Peyer's patch (tissue), 4 donors: ENCODE measurements around the gene C12orf56. TPM values are rescaled to one million over a fixed set of nuclear protein-coding genes. Genes with fewer than 3 reads are reported as not detected.
A peak's percentile ranks its signal among the peaks of the same experiment; 100 is the strongest.

Experiments
- DNase-seq, 3 donors: peaks; one replicate each; pipeline ENCODE4 v3.0.0-alpha.2; 2017 to 2019
- H3K27ac ChIP-seq, 4 donors: fragments of 200-600 bp; sonication (generic); one replicate each; pipeline ENCODE4 v1.5.1; 2016 to 2019
- H3K27me3 ChIP-seq, 2 donors: fragments of 200-600 bp; sonication (generic); one replicate each; pipeline ENCODE4 v1.5.1; 2019
- H3K36me3 ChIP-seq, 3 donors: fragments of 200-600 bp; sonication (generic); one replicate each; pipeline ENCODE4 v1.5.1; 2016 to 2019
- H3K4me1 ChIP-seq, 4 donors: fragments of 200-600 bp; sonication (generic); one replicate each; pipeline ENCODE4 v1.5.1; 2016 to 2019
- H3K4me3 ChIP-seq, 4 donors: fragments of 200-600 bp; sonication (generic); 1 replicate in 3 of 4; 2 replicates in 1 of 4; pipeline ENCODE4 v1.5.1; 2016 to 2019; ENCODE audit warnings: mild to moderate bottlenecking in 1 of 4
- H3K9me3 ChIP-seq, 4 donors: fragments of 200-600 bp; sonication (generic); one replicate each; pipeline ENCODE4 v1.5.1; 2016 to 2019; ENCODE audit warnings: mild to moderate bottlenecking in 1 of 4
- CTCF ChIP-seq, 6 experiments: fragments of 450-650 bp in 4 of 6; fragments of 200-600 bp in 2 of 6; sonication (generic) in 1 of 6; IDR thresholded peaks; one replicate each; pipeline ENCODE4 v1.5.1; 2017 to 2019; ENCODE audit warnings: antibody characterized with exemption in 6 of 6, mild to moderate bottlenecking in 3 of 6, moderate library complexity in 1 of 6
- POLR2A ChIP-seq, 2 donors: fragments of 450-650 bp; IDR thresholded peaks; one replicate each; pipeline ENCODE4 v1.5.1; 2017; ENCODE audit warnings: antibody characterized with exemption in 2 of 2, mild to moderate bottlenecking in 2 of 2, moderate library complexity in 2 of 2
- total RNA-seq, 4 donors: library from RNA; depleted of rRNA; stranded (reverse); fragments of >200 nt; gene quantifications; one replicate each; pipeline ENCODE4 v1.1.0, GENCODE V29; 2016

Gene C12orf56
- total RNA-seq, 4 donors from 2014 or later, result not detected

- DNase-seq, result no peak
- H3K4me3 ChIP-seq, result no peak overlapping the region
- no peaks in the 10 kb centered on the region for H3K4me1 ChIP-seq
- no peaks in the 10 kb centered on the region for H3K36me3 ChIP-seq
- TF ChIP-seq POLR2A (IDR thresholded peaks at IDR 0.05) (no peak), CTCF (IDR thresholded peaks at IDR 0.05) (no peak)
- no peaks in the 10 kb centered on the region for H3K9me3 ChIP-seq
- no peaks in the 10 kb centered on the region for H3K27me3 ChIP-seq
- no peak overlapping the region for H3K27ac ChIP-seq
These were observed 121.4 kb downstream of the C12orf56 start for GRCh38 chr12:64269161-64269560.

GRCh38 chr12:64268409-64268808 lies 122.1 kb downstream of the C12orf56 start:
- no peak overlapping the region for H3K4me3 ChIP-seq

GRCh38 chr12:64265839-64266238 lies 124.7 kb downstream of the C12orf56 start:
- DNase-seq, result no peak
- TF ChIP-seq POLR2A (IDR thresholded peaks at IDR 0.05), result no peak
- TF ChIP-seq CTCF (IDR thresholded peaks at IDR 0.05), result no peak
- Histone ChIP-seq H3K4me1 (no peaks in the 10 kb centered on the region), H3K27me3 (no peaks in the 10 kb centered on the region), H3K9me3 (no peaks in the 10 kb centered on the region), H3K4me3 (no peak overlapping the region), H3K36me3 (no peaks in the 10 kb centered on the region), H3K27ac (no peak overlapping the region)

More at GRCh38 chr12:64268409-64268808, 122.1 kb downstream of the C12orf56 start:
- DNase-seq, result no peak
- no peaks in the 10 kb centered on the region for H3K36me3 ChIP-seq
- no peaks in the 10 kb centered on the region for H3K9me3 ChIP-seq
- no peak overlapping the region for H3K27ac ChIP-seq
- TF ChIP-seq POLR2A (IDR thresholded peaks at IDR 0.05) (no peak), CTCF (IDR thresholded peaks at IDR 0.05) (no peak)
- no peaks in the 10 kb centered on the region for H3K4me1 ChIP-seq
- no peaks in the 10 kb centered on the region for H3K27me3 ChIP-seq

- no peaks in the 10 kb centered on the region for H3K9me3 ChIP-seq
- H3K4me3 ChIP-seq, result no peak overlapping the region
- no peaks in the 10 kb centered on the region for H3K27me3 ChIP-seq
- no peaks in the 10 kb centered on the region for H3K36me3 ChIP-seq
- H3K27ac ChIP-seq, result no peak overlapping the region
- H3K4me1 ChIP-seq, result no peaks in the 10 kb centered on the region
- TF ChIP-seq POLR2A (IDR thresholded peaks at IDR 0.05), result no peak
- no peak for TF ChIP-seq CTCF (IDR thresholded peaks at IDR 0.05)
- no peak for DNase-seq
These were observed 128.7 kb downstream of the C12orf56 start for GRCh38 chr12:64261813-64262212.

- no peaks in the 10 kb centered on the region for H3K9me3 ChIP-seq
- no peaks in the 10 kb centered on the region for H3K27me3 ChIP-seq
- H3K4me1 ChIP-seq, result no peaks in the 10 kb centered on the region
- no peak overlapping the region for H3K4me3 ChIP-seq
- no peak for TF ChIP-seq CTCF (IDR thresholded peaks at IDR 0.05)
- no peak for TF ChIP-seq POLR2A (IDR thresholded peaks at IDR 0.05)
- no peak for DNase-seq
- no peak overlapping the region for H3K27ac ChIP-seq
- no peaks in the 10 kb centered on the region for H3K36me3 ChIP-seq
These were observed 132.0 kb downstream of the C12orf56 start for GRCh38 chr12:64258576-64258975.

GRCh38 chr12:64256166-64256800 lies 134.3 kb downstream of the C12orf56 start:
- TF ChIP-seq CTCF (IDR thresholded peaks at IDR 0.05) (peak in 5 of 6 experiments; percentile 68 to 85 (median 70)), POLR2A (IDR thresholded peaks at IDR 0.05) (no peak)
- Histone ChIP-seq H3K27me3 (no peaks in the 10 kb centered on the region), H3K36me3 (no peaks in the 10 kb centered on the region), H3K9me3 (no peaks in the 10 kb centered on the region), H3K4me3 (no peak overlapping the region), H3K4me1 (no peaks in the 10 kb centered on the region), H3K27ac (no peak overlapping the region)
- no peak for DNase-seq
